Right cardiac atrium (tissue), 5 donors: Measurements from ENCODE around the gene ANKAR. TPM values are rescaled to one million over a fixed set of nuclear protein-coding genes. Genes with fewer than 3 reads are reported as not detected.
A peak's percentile ranks its signal among the peaks of the same experiment; 100 is the strongest.

ENCODE experiments used
- ATAC-seq, 2 donors: fragments of 200-7000 bp; cut with Tn5 transposase; one replicate each; pipeline versions ENCODE4 v1.8.0 to v1.9.1; 2020; ENCODE audit warnings: moderate library complexity in 2 of 2, mild to moderate bottlenecking in 1 of 2
- DNase-seq, 3 donors: peaks; one replicate each; pipeline ENCODE4 v3.0.0-alpha.2; 2020
- H3K27ac ChIP-seq: one replicate; pipeline ENCODE4 v1.5.1; 2013; ENCODE audit warnings: mild to moderate bottlenecking, low read length, control low read depth, moderate library complexity
- H3K27me3 ChIP-seq: one replicate; pipeline ENCODE4 v1.6.1; 2013; ENCODE audit not compliant: control insufficient read depth, insufficient read depth
- H3K4me1 ChIP-seq: one replicate; pipeline ENCODE4 v1.6.1; 2013; ENCODE audit warnings: low read length; ENCODE audit not compliant: control insufficient read depth, insufficient read depth
- H3K4me3 ChIP-seq: one replicate; pipeline ENCODE4 v1.5.1; 2013; ENCODE audit warnings: low read length, control low read depth
- H3K9me3 ChIP-seq: one replicate; pipeline ENCODE4 v1.6.1; 2013; ENCODE audit warnings: low read length; ENCODE audit not compliant: control insufficient read depth
- WGBS: extraction: QIAGEN DNeasy Blood & Tissue Kit; methylation state at CpG from one replicate; pipeline ENCODE4 v1.1.7; 2013; 5-methylcytosine and 5-hydroxymethylcytosine counted together
- intact Hi-C, 4 donors: fragments of 100-400 bp; cut with DNase I; formaldehyde crosslinking; loops; one replicate each; pipeline versions ENCODE4 v1.11.0 to v1.14.0; 2022 to 2023
- long read RNA-seq, 4 donors: library from polyadenylated mRNA; unstranded; transcript quantifications; one replicate each; pipeline ENCODE4 v2.0.0, GENCODE V29; 2020 to 2021
- polyA plus RNA-seq: library from polyadenylated mRNA; stranded (reverse); fragments of 200-250 nt; gene quantifications from one replicate; pipeline ENCODE4 v1.2.3, GENCODE V29; 2013
- total RNA-seq, 4 donors: library from RNA; stranded (reverse); fragmentation: NEBNext Ultra II Directional; extraction: Animal tissue kit (Norgen Biotek cat#: 25700); gene quantifications; one replicate each; pipeline ENCODE4 v1.2.1, GENCODE V29; 2021
- donor health status: healthy with polysubstance abuse.
- donor health status: DM: no; HTN: yes; CAD: no.
- donor health status: DM: no; HTN: no; CAD: no.
- donor health status: DM: no; HTN: yes; CAD: no; lungs with severe emphysema.
- donor health status: DM: yes; HTN: yes; CAD: no.

Gene ANKAR
- 10 to 100 TPM in 3 of 4 donors, 1 to 10 TPM in 1; 9.2 to 12.0 (median 11.0) TPM for total RNA-seq
- 2.5 TPM for polyA plus RNA-seq
- long read RNA-seq, donor 1, partial matches to known transcripts, result 1 of 6 reads
- long read RNA-seq, donor 1, other reads (novel, unspliced or antisense), result 5 of 6 reads
- long read RNA-seq, donor 2, partial matches to known transcripts, result 0 of 3 reads
- long read RNA-seq, donor 2, other reads (novel, unspliced or antisense), result 3 of 3 reads
- long read RNA-seq, donor 3, partial matches to known transcripts, result 1 of 7 reads
- long read RNA-seq, donor 3, other reads (novel, unspliced or antisense), result 5 of 7 reads
- long read RNA-seq, donor 4, partial matches to known transcripts, result 0 of 3 reads
- long read RNA-seq, donor 4, other reads (novel, unspliced or antisense), result 3 of 3 reads

- ATAC-seq, result peak; percentile 99 to 100
Measured at GRCh38 chr2:189674374-189675112, at the start of gene ANKAR. Gene ANKAR (plus strand): TSS chr2:189674670. CDS start chr2:189676491, 1,821 bp downstream.

DNA sequence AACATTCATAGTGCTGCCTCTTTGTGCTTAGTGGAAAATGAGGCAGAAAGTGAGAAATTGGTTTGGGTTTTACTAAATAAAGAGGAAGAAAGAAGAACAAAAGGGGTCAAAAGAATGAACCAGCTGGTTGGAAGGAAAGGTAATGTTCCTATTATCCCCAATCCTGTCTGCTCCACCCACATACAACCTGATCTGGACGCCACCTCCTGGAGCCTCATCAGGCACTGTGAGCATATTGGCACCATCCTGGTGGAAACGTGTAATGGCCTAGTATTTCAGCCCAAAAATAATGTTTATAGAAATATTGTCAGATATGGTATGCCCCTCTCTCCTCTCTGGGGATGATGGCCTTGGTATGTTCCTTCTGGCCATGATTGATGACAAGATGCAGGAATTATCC is 48.8 kb upstream of the ANKAR start:
- no peak overlapping the region for H3K27ac ChIP-seq
- DNase-seq (no peak), ATAC-seq (no peak)
- WGBS, result 87% methylated on average over 2 of the region's 2 CpGs
- intact Hi-C loops, result no loop called here
- H3K4me1 ChIP-seq, result no peaks in the 10 kb centered on the region
- no peaks in the 10 kb centered on the region for H3K9me3 ChIP-seq
- H3K4me3 ChIP-seq, result no peak overlapping the region
- H3K27me3 ChIP-seq, result no peaks in the 10 kb centered on the region

More at GRCh38 chr2:189674374-189675112, at the start of gene ANKAR:
- under 1% methylated on average over 62 of the region's 62 CpGs for WGBS
- DNase-seq, result peak; percentile 94 to 98 (median 97)
- no peaks in the 10 kb centered on the region for H3K27me3 ChIP-seq
- peak within 1 kb of the TSS; percentile 60 for H3K4me3 ChIP-seq
- H3K27ac ChIP-seq, result peak within 1 kb of the TSS; percentile 80
- no peaks in the 10 kb centered on the region for H3K9me3 ChIP-seq
- H3K4me1 ChIP-seq, result no peaks in the 10 kb centered on the region
- intact Hi-C loops, result loop anchor here in 1 of 4 donors (10.0 kb wide), 1 partner anchor 100 kb away; no protein-coding TSS in a partner anchor

GRCh38 chr2:189627789-189628188 is 46.7 kb upstream of the ANKAR start:
- Histone ChIP-seq H3K27me3 (no peaks in the 10 kb centered on the region), H3K4me1 (no peaks in the 10 kb centered on the region), H3K9me3 (no peaks in the 10 kb centered on the region), H3K27ac (no peak overlapping the region), H3K4me3 (no peak overlapping the region)
- ATAC-seq, result no peak
- no peak for DNase-seq
- 91% methylated on average over 1 of the region's 1 CpG for WGBS
- intact Hi-C loops, result no loop called here

DNA sequence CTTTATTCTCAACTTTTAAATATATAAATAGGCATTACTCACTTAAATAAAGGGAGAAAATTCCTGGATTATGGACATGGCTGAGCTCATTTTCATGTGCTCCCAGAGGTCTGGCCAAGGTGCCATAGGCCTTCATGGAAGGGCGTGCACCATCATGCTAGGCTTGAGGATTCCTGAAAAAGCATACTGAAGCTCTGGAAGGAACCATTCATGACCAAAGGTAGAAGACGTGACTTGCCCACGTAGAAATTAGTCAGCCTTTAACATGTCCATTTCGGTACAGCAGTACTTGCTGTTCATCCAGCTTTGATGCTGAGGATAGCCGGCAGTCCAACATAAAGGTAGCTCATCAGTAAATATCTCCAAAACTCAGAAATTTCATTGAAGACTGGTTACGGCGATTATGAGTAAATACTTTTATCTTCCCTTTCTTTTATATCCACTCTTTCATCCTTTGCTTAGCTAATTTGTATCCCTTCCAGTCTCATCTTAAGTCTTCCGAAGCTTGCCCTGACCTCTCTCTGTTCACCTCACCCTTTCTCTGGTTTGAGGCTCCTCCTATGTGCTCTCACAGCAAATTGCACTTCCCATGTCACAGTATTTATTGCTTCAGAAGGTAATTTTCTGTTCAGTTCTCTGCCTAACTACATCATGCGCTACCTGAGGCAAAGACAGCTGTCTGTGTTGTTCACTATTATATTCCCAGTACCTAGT is 45.5 kb upstream of the ANKAR start:
- peak; percentile 40 to 65 for ATAC-seq
- Histone ChIP-seq H3K27ac (no peak overlapping the region), H3K9me3 (no peaks in the 10 kb centered on the region), H3K4me1 (no peaks in the 10 kb centered on the region), H3K27me3 (no peaks in the 10 kb centered on the region), H3K4me3 (no peak overlapping the region)
- 88% methylated on average over 9 of the region's 9 CpGs for WGBS
- intact Hi-C loops, result no loop called here
- no peak for DNase-seq

- ATAC-seq (peak in 1 of 2 donors; percentile 12), DNase-seq (no peak)
- Histone ChIP-seq H3K4me3 (no peak overlapping the region), H3K27me3 (no peaks in the 10 kb centered on the region), H3K27ac (no peak overlapping the region), H3K4me1 (no peaks in the 10 kb centered on the region), H3K9me3 (no peaks in the 10 kb centered on the region)
- intact Hi-C loops, result loop anchor here in 3 of 4 donors (5.0 to 10.0 kb wide), 3 partner anchors 135 to 165 kb away; no protein-coding TSS in a partner anchor
- 55% methylated on average over 10 of the region's 10 CpGs for WGBS
Measured at GRCh38 chr2:189629531-189630453, 44.7 kb upstream of the ANKAR start.

DNA sequence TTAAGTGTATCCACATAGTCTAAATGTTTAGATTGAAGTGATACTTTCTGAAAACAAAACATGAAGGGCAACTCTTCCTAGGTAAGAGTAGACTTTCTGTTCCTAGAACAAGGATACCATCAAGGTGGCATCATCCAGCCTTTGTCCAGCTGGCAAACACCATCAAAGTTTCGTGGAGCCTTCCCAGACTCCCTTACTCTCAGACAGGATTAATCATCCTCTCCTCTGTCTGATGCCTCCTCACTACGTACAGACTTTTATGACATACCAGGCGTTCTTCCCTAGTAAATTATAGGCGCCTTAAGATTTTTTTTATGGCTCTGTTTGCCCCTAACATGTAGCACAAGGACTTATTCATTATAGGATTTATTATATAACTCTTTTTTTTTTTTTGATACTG is 42.6 kb upstream of the ANKAR start:
- no peaks in the 10 kb centered on the region for H3K4me1 ChIP-seq
- no peaks in the 10 kb centered on the region for H3K27me3 ChIP-seq
- H3K4me3 ChIP-seq, result no peak overlapping the region
- intact Hi-C loops, result loop anchor here in 3 of 4 donors (5.0 to 10.0 kb wide), 3 partner anchors 137 to 167 kb away; no protein-coding TSS in a partner anchor
- ATAC-seq (no peak), DNase-seq (no peak)
- no peaks in the 10 kb centered on the region for H3K9me3 ChIP-seq
- H3K27ac ChIP-seq, result no peak overlapping the region
- WGBS, result 85% methylated on average over 4 of the region's 4 CpGs

- Histone ChIP-seq H3K4me1 (no peaks in the 10 kb centered on the region), H3K27ac (no peak overlapping the region), H3K27me3 (no peaks in the 10 kb centered on the region), H3K4me3 (no peak overlapping the region), H3K9me3 (no peaks in the 10 kb centered on the region)
- DNase-seq (no peak), ATAC-seq (peak in 1 of 2 donors; percentile 31)
- intact Hi-C loops, result loop anchor here in 3 of 4 donors (5.0 to 10.0 kb wide), 3 partner anchors 139 to 169 kb away; no protein-coding TSS in a partner anchor
- 82% methylated on average over 5 of the region's 5 CpGs for WGBS
Measured at GRCh38 chr2:189633392-189633811, 41.1 kb upstream of the ANKAR start.

DNA sequence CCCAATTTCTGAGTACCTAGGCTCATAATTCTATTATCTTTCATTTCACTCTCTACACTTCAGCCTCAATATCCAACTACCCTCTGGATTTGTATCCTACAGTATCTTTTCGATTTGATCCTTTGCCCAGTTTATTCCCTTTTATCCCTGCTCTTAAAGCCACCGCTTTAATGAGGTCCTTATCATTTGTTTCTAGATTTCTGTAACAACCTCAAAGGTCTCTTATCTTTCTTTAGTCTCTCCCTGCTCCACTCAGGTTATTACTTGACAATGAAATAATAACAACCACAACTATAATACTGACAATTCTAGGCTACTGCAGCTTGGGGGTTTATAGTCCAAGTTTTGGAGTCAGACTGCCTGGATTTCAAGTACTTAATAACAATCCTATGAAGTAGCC is 39.1 kb upstream of the ANKAR start:
- intact Hi-C loops, result loop anchor here in 2 of 4 donors (10.0 kb wide), 2 partner anchors 141 to 171 kb away; no protein-coding TSS in a partner anchor
- ATAC-seq, result no peak
- H3K27ac ChIP-seq, result no peak overlapping the region
- H3K4me1 ChIP-seq, result no peaks in the 10 kb centered on the region
- no peaks in the 10 kb centered on the region for H3K9me3 ChIP-seq
- DNase-seq, result no peak
- 58% methylated on average over 2 of the region's 2 CpGs for WGBS
- no peak overlapping the region for H3K4me3 ChIP-seq
- H3K27me3 ChIP-seq, result no peaks in the 10 kb centered on the region

- Histone ChIP-seq H3K4me1 (no peaks in the 10 kb centered on the region), H3K4me3 (no peak overlapping the region), H3K27ac (no peak overlapping the region), H3K9me3 (no peaks in the 10 kb centered on the region), H3K27me3 (no peaks in the 10 kb centered on the region)
- no peak for ATAC-seq
- intact Hi-C loops, result loop anchor here in 2 of 4 donors (10.0 kb wide), 2 partner anchors 144 to 174 kb away; no protein-coding TSS in a partner anchor
- no peak for DNase-seq
- WGBS, result 92% methylated on average over 4 of the region's 4 CpGs
Measured at GRCh38 chr2:189638301-189639006, 36.0 kb upstream of the ANKAR start.
